Right cardiac atrium (tissue), 5 donors: Measurements from ENCODE around the gene ATP11A. TPM values are rescaled to one million over a fixed set of nuclear protein-coding genes. Genes with fewer than 3 reads are reported as not detected.
A peak's percentile ranks its signal among the peaks of the same experiment; 100 is the strongest.

Experiments
- ATAC-seq, 2 donors: fragments of 200-7000 bp; cut with Tn5 transposase; one replicate each; pipeline versions ENCODE4 v1.8.0 to v1.9.1; 2020; ENCODE audit warnings: moderate library complexity in 2 of 2, mild to moderate bottlenecking in 1 of 2
- DNase-seq, 3 donors: peaks; one replicate each; pipeline ENCODE4 v3.0.0-alpha.2; 2020
- H3K27ac ChIP-seq: one replicate; pipeline ENCODE4 v1.5.1; 2013; ENCODE audit warnings: mild to moderate bottlenecking, low read length, control low read depth, moderate library complexity
- H3K27me3 ChIP-seq: one replicate; pipeline ENCODE4 v1.6.1; 2013; ENCODE audit not compliant: control insufficient read depth, insufficient read depth
- H3K4me1 ChIP-seq: one replicate; pipeline ENCODE4 v1.6.1; 2013; ENCODE audit warnings: low read length; ENCODE audit not compliant: control insufficient read depth, insufficient read depth
- H3K4me3 ChIP-seq: one replicate; pipeline ENCODE4 v1.5.1; 2013; ENCODE audit warnings: low read length, control low read depth
- H3K9me3 ChIP-seq: one replicate; pipeline ENCODE4 v1.6.1; 2013; ENCODE audit warnings: low read length; ENCODE audit not compliant: control insufficient read depth
- WGBS: extraction: QIAGEN DNeasy Blood & Tissue Kit; methylation state at CpG from one replicate; pipeline ENCODE4 v1.1.7; 2013; 5-methylcytosine and 5-hydroxymethylcytosine counted together
- intact Hi-C, 4 donors: fragments of 100-400 bp; cut with DNase I; formaldehyde crosslinking; loops; one replicate each; pipeline versions ENCODE4 v1.11.0 to v1.14.0; 2022 to 2023
- polyA plus RNA-seq: library from polyadenylated mRNA; stranded (reverse); fragments of 200-250 nt; gene quantifications from one replicate; pipeline ENCODE4 v1.2.3, GENCODE V29; 2013
- total RNA-seq, 4 donors: library from RNA; stranded (reverse); fragmentation: NEBNext Ultra II Directional; extraction: Animal tissue kit (Norgen Biotek cat#: 25700); gene quantifications; one replicate each; pipeline ENCODE4 v1.2.1, GENCODE V29; 2021
- donor health status: healthy with polysubstance abuse.
- donor health status: DM: no; HTN: yes; CAD: no.
- donor health status: DM: no; HTN: no; CAD: no.
- donor health status: DM: no; HTN: yes; CAD: no; lungs with severe emphysema.
- donor health status: DM: yes; HTN: yes; CAD: no.

The ATP11A gene
- total and polyA plus RNA-seq, 5 donors: 19.5 to 100 (median 83.4) TPM

DNA sequence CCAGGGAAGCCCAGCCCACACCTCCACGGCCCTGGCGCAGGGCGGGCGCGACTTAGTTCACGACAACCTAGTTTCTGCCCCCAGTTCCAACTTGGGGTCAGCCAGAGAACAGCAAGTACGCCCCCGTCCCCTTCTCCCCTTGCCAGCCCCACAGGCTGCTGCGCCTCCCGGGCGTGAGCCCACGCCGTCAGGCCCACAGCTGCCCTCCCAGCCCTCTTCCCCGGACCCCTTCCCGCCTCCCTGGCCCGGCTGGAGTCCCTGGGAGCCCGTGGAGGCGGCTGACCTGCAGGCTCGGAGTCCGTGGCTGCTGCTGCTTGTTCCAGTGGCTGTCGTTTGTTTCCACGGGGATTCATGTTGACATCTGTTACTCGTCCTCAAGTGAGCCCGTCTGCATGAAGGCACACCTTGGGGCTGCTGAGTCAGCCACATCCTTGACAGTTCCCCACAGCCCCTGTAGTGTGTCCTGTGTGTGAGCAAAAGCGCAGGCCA is 86.0 kb downstream of the ATP11A start:
- DNase-seq (no peak), ATAC-seq (peak in 1 of 2 donors; percentile 27)
- H3K4me3 ChIP-seq: no peak overlapping the region
- WGBS: 84% methylated on average over 25 of the region's 25 CpGs
- intact Hi-C loops: no loop called here
- peaks cover 7% of the 10 kb centered on the region for H3K4me1 ChIP-seq
- no peaks in the 10 kb centered on the region for H3K9me3 ChIP-seq
- H3K27ac ChIP-seq: no peak overlapping the region
- no peaks in the 10 kb centered on the region for H3K27me3 ChIP-seq

DNA sequence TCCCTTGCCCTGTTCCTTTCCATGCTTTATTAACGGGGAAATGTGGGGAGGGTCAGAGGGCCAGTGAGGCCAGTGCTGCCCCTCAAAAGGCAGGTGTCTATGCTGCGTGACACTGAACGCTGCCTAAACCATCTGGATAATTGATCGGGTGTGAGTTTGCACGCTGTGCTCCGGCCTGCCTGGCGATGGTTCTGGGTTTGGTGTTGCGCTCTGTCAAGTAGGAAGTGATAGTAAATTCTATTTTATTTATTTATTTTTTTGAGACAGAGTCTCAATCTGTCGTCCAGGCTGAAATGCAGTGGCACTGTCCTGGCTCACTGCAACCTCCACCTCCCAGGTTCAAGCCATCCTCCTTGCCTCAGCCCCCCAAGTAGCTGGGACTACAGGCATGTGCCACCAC is 86.5 kb downstream of the ATP11A start:
- Histone ChIP-seq H3K27ac (no peak overlapping the region), H3K27me3 (no peaks in the 10 kb centered on the region), H3K9me3 (no peaks in the 10 kb centered on the region), H3K4me3 (no peak overlapping the region), H3K4me1 (peaks cover 7% of the 10 kb centered on the region)
- WGBS: 95% methylated on average over 9 of the region's 9 CpGs
- intact Hi-C loops: no loop called here
- DNase-seq (no peak), ATAC-seq (no peak)

DNA sequence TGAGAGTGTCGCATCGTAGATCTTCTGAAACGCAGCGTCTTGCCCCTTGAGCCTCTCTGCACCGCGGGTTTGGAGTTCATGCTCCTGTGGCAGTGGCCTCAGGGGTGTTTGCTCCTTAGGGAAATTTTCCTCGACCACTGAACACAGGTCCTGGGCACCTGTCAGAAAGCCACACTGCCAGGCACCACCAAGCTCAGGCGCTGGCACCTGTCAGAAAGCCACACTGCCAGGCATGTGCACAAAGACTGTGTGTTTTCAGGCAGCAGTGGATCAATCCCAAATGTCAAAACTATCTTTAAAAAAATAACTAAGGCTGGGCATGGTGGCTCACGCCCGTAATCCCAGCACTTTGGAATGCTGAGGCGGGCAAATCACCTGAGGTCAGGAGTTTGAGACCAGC is 87.1 kb downstream of the ATP11A start:
- no peaks in the 10 kb centered on the region for H3K9me3 ChIP-seq
- H3K4me1 ChIP-seq: peaks cover 7% of the 10 kb centered on the region
- 96% methylated on average over 11 of the region's 11 CpGs for WGBS
- H3K27me3 ChIP-seq: no peaks in the 10 kb centered on the region
- no peak overlapping the region for H3K4me3 ChIP-seq
- no peak overlapping the region for H3K27ac ChIP-seq
- no peak for ATAC-seq
- no peak for DNase-seq
- intact Hi-C loops: no loop called here

DNA sequence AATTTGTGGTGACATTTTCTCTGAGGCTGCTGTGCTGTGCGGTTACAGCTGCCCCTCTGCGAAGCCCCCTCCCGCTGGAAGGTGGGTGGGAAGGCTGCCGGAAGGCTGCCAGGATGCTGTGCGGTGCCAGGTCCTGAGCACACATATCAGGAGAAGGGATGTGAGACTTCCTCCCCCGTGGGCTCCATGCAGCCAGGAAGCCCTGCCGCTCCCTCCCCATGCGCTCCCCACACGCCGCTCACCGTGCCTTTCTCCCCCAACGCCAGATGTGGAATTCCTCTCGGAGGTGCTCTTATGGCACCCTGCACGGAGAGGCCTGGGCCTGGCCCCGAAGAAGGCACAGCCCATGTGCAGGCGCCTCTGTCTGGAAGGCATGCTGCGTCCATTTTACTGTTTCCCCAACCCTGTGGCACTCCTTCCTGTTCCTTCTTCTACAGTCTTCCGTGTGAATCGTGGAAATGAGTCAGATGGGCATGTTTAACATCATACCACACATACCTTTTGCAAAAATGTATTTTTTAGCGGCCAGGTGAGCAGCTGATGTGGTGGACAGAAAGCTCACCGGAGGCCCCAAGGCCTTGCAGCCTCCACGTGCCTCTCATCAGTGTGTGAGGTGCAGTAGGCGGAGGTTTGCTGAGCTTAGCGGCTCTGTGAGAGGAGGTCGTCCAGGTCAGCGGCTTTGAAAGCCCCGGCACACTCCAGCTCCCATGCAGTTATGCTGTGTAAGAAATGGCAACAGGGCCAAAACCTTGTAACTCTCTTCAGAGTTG is 88.0 kb downstream of the ATP11A start:
- intact Hi-C loops: no loop called here
- WGBS: 66% methylated on average over 27 of the region's 27 CpGs
- no peaks in the 10 kb centered on the region for H3K27me3 ChIP-seq
- H3K4me3 ChIP-seq: no peak overlapping the region
- H3K9me3 ChIP-seq: no peaks in the 10 kb centered on the region
- DNase-seq (no peak), ATAC-seq (peak in 1 of 2 donors; percentile 23)
- no peak overlapping the region for H3K27ac ChIP-seq
- H3K4me1 ChIP-seq: peaks cover 11% of the 10 kb centered on the region

DNA sequence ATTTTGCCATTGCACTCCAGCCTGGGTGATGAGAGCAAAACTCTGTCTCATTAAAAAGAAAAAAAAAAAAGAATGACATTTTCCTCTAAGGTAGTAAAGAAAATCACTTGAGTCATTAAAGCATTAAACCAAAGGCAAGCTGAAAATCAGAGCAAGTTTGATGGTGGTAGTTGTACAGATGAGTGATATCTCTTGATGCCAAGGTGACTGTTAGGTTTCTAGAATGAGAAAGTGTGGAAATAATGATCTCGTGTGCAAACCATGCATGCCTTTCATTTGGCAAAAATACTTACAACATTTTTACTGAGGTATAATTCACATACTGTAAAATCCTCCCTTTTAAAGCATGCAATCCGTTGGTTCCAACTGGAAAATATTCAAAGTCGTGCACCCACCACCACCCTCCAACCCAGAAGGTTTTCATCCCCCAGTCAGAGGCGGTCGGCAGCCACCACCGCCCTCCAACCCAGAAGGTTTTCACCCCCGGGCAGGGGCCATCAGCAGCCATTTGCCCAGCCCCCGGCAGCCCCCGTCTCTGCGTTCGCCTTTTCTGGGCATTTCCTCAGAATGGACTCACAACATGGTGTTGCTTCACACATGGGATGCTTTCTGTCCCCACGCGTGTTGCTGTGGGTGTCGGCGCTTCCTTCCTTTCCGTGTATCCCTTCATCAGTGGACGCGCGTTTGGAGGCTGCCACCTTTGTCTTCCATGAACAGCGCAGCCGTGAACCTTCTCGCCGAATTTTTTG is 90.2 kb downstream of the ATP11A start:
- Histone ChIP-seq H3K4me3 (no peak overlapping the region), H3K27ac (no peak overlapping the region), H3K27me3 (no peaks in the 10 kb centered on the region), H3K4me1 (peaks cover 13% of the 10 kb centered on the region), H3K9me3 (no peaks in the 10 kb centered on the region)
- intact Hi-C loops: no loop called here
- 88% methylated on average over 23 of the region's 23 CpGs for WGBS
- ATAC-seq: no peak
- DNase-seq: peak in 1 of 3 donors; percentile 40

DNA sequence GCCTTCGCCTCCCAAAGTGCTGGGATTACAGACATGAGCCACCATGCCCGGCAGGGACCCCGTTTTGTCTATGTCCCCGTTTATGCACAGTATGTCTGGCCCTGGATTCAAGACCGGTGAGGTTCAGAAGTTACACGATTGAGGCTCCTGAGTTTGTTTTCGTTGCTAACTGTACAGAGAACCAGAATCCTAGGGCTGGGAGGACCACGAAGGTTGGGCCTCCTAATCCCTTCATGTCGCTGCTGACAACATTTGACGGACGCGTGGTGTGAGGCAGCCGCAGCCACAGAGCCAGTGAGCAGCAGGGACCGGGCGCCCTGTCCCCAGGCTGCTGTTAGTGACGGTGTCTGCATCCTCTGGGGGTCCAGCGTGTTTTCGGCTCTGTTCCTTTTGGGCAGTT is 91.4 kb downstream of the ATP11A start:
- ATAC-seq: no peak
- 93% methylated on average over 18 of the region's 18 CpGs for WGBS
- H3K27me3 ChIP-seq: no peaks in the 10 kb centered on the region
- no peak overlapping the region for H3K4me3 ChIP-seq
- intact Hi-C loops: no loop called here
- H3K27ac ChIP-seq: no peak overlapping the region
- peaks cover 13% of the 10 kb centered on the region for H3K4me1 ChIP-seq
- H3K9me3 ChIP-seq: no peaks in the 10 kb centered on the region
- no peak for DNase-seq

DNA sequence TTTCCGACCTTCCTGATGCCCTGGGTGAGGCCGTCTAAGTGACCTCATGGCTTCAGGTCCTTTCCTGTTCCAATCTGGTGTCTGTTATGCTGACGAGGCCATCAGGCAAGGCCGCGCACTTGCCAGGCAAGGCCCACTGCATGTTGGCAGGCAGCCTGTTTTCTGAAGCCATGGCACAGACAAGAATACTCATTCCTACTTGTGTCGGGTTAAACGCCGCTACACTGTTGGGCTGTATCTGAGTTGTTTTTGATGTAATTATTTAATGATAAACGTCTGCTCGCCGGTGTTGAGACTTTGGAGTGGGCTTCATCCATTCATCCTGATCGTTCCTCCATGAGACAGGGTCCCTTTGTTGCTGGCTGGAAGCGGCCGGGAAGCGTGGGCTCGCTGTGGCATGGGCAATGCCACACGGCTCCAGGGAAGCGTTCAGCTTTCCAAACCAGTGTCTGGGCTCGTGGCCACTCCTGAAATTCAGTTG is 92.1 kb downstream of the ATP11A start:
- Histone ChIP-seq H3K4me3 (no peak overlapping the region), H3K4me1 (peaks cover 13% of the 10 kb centered on the region), H3K9me3 (no peaks in the 10 kb centered on the region), H3K27me3 (no peaks in the 10 kb centered on the region), H3K27ac (peak overlapping the region; percentile 40)
- DNase-seq (peak; percentile 61 to 80 (median 79)), ATAC-seq (peak; percentile 58 to 64)
- 66% methylated on average over 19 of the region's 19 CpGs for WGBS
- intact Hi-C loops: no loop called here

DNA sequence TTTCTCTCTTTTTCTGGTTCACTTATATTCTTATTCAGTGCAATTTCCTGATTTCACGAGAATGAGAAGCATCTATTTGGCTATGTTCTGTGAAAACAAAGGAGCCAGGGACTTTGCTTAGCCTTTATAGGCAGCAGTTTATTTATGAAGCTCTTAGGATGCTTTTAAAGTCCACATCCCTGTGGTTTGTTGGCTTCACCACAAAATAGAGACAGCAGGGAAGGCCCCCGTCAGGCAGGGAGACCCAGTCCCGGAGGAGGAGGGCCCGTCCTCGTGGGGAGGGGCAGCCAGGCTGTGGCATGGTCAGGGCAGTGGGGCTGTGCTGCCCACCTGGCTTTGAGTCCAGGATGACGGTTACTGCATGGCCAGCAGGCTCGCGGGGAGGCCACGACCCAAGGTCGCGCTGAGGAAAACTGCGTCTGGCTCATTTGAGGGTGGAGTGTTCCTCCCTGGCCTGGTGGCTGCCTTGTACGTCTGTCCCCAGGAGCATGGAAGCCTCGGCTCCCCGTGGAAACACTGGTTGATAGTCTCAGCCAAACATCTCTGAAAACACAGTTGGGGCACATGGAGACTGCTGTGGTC is 92.7 kb downstream of the ATP11A start:
- no peak overlapping the region for H3K4me3 ChIP-seq
- no peaks in the 10 kb centered on the region for H3K9me3 ChIP-seq
- ATAC-seq (peak; percentile 57 to 66), DNase-seq (peak in 1 of 3 donors; percentile 56)
- H3K4me1 ChIP-seq: peaks cover 12% of the 10 kb centered on the region
- H3K27ac ChIP-seq: no peak overlapping the region
- H3K27me3 ChIP-seq: no peaks in the 10 kb centered on the region
- intact Hi-C loops: no loop called here
- WGBS: 59% methylated on average over 15 of the region's 15 CpGs

DNA sequence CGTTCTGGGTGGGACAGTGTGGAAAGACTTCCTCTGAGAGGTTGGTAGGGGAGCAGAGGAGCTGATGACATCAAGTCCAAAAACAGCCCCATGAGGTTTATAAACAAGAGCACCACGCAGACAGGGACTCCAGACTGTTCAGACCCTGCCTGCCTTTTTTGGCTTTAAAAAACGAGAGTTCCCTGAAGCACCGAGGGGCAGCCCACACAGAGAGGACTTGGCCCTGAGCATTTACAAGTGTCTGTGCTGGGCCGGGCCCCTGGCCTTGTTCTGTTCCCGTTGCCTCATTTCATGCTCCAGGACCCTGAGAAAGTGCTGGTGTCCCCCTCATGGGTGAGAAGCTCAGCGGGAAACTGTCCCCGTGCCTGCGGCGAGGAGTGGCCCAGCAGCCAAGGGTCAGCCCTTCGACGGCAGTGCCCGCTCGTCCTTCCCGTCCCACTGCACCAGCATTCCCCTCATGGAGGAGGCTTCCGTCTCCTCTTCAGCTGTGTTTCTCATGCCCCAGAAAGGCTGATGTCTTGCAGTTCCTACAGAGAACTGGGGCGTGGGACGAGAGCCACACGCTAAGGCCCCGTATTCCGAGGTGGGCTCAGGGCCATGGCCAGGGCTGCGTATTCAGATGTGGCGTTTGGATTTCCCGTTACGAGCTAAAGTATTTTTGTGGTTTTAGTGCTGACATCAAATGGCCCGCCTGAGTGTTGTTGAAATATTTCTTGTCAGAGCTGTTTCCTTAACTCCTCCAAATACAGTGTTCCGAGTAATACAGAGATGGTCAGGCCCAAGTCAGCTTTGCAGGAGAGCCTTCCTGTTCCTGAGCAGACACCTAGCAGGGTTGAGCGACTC is 93.5 kb downstream of the ATP11A start:
- Histone ChIP-seq H3K4me1 (peaks cover 6% of the 10 kb centered on the region), H3K27ac (peak overlapping the region; percentile 9), H3K9me3 (no peaks in the 10 kb centered on the region), H3K4me3 (no peak overlapping the region), H3K27me3 (no peaks in the 10 kb centered on the region)
- 74% methylated on average over 28 of the region's 28 CpGs for WGBS
- DNase-seq: peak in 1 of 3 donors; percentile 37
- ATAC-seq: peak; percentile 38 to 63
- intact Hi-C loops: no loop called here

DNA sequence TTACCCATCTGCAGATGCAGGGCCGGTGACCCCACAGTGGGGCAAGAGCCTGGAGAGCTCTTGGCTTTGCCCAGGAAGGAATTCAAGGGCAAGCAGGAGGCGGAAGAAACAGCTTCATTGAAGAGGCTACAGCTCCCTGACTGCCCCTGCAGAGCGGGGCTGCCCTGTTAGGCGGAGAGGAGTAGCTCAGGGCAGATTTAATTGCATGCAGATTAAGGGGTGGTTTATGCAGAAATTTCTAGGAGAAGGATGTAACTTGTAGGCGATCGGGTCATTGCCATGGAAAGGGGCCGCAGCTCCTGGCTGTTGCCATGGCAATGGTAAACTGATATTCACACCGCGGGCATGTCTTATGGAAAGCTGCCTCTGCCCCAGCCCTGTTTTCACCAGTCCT is 94.1 kb downstream of the ATP11A start:
- ATAC-seq: no peak
- WGBS: 90% methylated on average over 9 of the region's 9 CpGs
- intact Hi-C loops: no loop called here
- DNase-seq: peak in 1 of 3 donors; percentile 33
- no peaks in the 10 kb centered on the region for H3K9me3 ChIP-seq
- no peak overlapping the region for H3K4me3 ChIP-seq
- H3K4me1 ChIP-seq: peaks cover 6% of the 10 kb centered on the region
- H3K27me3 ChIP-seq: no peaks in the 10 kb centered on the region
- H3K27ac ChIP-seq: no peak overlapping the region
